Stimulated activated CD4-positive, alpha-beta T cell treated with anti-CD3 and anti-CD28 coated beads, Interleukin-12 subunit alpha, Interleukin-12 subunit beta, amount 100 ng/mL, for 48 hours (primary cell): ENCODE measurements around the gene RTN4R.

Experiments
- DNase-seq, 3 donors: peaks; one replicate each; pipeline ENCODE4 v3.0.0-alpha.2; 2020; ENCODE audit warnings: low read depth in 2 of 3, low spot score in 1 of 3

Gene RTN4R

GRCh38 chr22:20231514-20232236 lies 36.4 kb downstream of the RTN4R start:
- DNase-seq, result no peak

GRCh38 chr22:20230777-20231420 lies 37.2 kb downstream of the RTN4R start:
- no peak for DNase-seq

GRCh38 chr22:20229916-20230775 lies 38.0 kb downstream of the RTN4R start:
- no peak for DNase-seq

GRCh38 chr22:20228939-20229272 lies 39.2 kb downstream of the RTN4R start:
- DNase-seq, result no peak

- no peak for DNase-seq
Observed at GRCh38 chr22:20228055-20228938, 39.8 kb downstream of the RTN4R start.

- no peak for DNase-seq
Observed at GRCh38 chr22:20227363-20227762, 40.8 kb downstream of the RTN4R start.

- DNase-seq, result no peak
Observed at GRCh38 chr22:20226760-20227350, 41.3 kb downstream of the RTN4R start.

GRCh38 chr22:20226077-20226716 lies 41.9 kb downstream of the RTN4R start:
- no peak for DNase-seq

- no peak for DNase-seq
Observed at GRCh38 chr22:20225693-20225966, 42.5 kb downstream of the RTN4R start.

GRCh38 chr22:20224917-20225692 lies 43.0 kb downstream of the RTN4R start:
- DNase-seq, result no peak

- DNase-seq, result no peak
Observed at GRCh38 chr22:20224256-20224626, 43.9 kb downstream of the RTN4R start.

GRCh38 chr22:20223421-20224255 lies 44.5 kb downstream of the RTN4R start:
- no peak for DNase-seq

- DNase-seq, result no peak
Observed at GRCh38 chr22:20222764-20223420, 45.2 kb downstream of the RTN4R start.

GRCh38 chr22:20221421-20222340 lies 46.4 kb downstream of the RTN4R start:
- DNase-seq, result no peak

- no peak for DNase-seq
Observed at GRCh38 chr22:20220629-20221026, 47.5 kb downstream of the RTN4R start.

- no peak for DNase-seq
Observed at GRCh38 chr22:20219667-20220628, 48.2 kb downstream of the RTN4R start.
